GM12801 (cell line): ENCODE results near the gene YIF1B.

Experiments
- TF ChIP-seq, protein P1 (sequence below): IDR thresholded peaks from one replicate; pipeline ENCODE4 v1.5.1; 2011; ENCODE audit warnings: control low read depth; ENCODE audit not compliant: insufficient read length; ENCODE audit errors: extremely low read depth

YIF1B gene

DNA sequence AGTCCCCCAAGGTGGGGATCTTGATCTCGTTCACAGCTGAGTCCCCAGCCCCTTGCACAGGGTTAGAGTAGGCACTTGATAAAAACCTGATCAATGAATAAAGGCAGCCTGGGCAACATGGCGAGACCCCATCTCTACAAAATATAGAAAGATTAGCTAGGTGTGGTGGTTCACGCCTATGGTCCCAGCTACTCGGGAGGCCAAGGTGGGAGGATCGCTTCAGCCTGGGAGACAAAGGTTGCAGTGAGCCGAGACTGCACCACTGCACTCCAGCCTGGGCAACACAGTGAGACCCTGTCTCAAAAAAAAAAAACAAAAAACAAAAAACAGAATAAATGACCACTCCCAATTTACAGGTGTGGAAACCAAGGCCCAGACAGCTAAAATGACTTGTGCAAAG is 4.8 kb downstream of the YIF1B start:
- TF ChIP-seq, protein P1, sequence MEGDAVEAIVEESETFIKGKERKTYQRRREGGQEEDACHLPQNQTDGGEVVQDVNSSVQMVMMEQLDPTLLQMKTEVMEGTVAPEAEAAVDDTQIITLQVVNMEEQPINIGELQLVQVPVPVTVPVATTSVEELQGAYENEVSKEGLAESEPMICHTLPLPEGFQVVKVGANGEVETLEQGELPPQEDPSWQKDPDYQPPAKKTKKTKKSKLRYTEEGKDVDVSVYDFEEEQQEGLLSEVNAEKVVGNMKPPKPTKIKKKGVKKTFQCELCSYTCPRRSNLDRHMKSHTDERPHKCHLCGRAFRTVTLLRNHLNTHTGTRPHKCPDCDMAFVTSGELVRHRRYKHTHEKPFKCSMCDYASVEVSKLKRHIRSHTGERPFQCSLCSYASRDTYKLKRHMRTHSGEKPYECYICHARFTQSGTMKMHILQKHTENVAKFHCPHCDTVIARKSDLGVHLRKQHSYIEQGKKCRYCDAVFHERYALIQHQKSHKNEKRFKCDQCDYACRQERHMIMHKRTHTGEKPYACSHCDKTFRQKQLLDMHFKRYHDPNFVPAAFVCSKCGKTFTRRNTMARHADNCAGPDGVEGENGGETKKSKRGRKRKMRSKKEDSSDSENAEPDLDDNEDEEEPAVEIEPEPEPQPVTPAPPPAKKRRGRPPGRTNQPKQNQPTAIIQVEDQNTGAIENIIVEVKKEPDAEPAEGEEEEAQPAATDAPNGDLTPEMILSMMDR, result no peak

DNA sequence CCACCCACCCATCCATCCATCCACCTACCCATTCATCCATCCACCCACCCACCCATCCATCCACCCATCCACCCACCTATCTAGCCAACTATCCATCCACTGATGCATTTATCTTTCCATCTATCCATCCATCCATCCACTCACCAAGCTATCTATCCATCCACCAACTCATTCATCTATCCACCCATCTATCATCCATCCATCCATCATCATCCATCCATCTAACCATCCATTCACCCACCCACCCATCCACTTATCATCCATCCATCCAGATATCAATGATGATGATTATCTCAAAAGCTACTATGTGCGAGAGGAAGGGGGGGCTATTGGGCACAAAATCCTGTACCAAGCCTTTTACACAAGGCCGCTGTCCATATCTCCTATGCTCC is 5.5 kb downstream of the YIF1B start:
- TF ChIP-seq, protein P1, result no peak

DNA sequence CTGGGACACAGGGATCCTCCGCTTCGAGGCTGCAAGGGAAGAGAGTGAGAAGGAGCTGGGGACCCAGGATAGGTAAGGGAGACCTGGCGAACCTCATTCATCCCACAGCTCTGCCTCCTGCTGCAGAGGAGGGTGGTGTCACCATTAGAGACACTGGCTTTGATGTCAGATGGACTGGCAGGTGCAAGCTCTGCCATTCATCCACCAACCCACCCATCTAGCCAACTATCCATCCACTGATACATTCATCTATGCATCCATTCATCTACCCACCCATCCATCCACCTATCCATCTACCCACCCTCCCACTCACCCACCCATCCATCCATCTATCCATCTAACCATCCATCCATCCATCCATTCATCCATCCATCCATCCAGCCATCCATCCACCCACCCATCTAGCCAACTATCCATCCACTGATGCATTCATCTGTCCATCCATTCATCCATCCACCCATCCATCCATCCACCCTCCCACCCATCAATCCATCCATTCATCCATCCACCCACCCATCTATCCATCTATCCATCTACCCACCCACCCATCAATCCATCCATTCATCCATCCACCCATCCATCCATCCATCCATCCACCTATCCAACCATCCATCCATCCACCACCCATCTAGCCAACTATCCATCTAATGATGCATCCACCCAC is 6.0 kb downstream of the YIF1B start:
- TF ChIP-seq, protein P1, result no peak

DNA sequence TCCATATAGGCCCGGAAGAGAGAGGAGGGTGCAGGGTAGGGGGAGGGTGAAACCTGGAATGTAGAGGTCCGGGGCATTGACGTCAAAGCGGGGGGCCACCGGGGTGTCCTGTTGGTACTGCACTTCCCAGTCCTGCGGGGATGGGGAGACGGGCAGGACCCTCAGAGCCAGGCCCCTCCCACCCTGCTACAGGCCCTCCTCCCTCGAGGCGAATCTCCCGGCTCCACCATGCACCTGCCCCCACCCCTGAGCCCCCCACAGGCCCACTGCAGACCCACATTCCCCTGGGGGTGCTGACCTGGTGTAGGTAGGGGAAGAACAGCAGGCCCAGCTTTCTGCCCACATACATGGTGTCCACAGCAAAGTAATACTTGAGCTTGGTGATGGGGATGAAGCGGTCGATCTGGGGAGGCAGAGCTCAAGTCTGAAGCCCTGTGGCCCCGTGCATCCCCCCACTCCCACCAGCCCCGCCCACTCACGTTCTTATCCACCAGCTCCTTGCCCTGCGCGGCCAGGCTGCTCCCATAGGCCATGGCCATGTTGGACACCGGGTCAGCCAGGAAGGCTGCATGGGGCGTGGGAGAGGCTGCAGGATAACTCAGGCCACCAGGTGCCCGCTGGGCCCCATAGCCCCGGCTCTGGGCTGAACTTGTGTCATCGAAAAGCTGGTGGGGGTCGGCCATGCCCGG is 6.7 kb downstream of the YIF1B start:
- TF ChIP-seq, protein P1, result no peak

DNA sequence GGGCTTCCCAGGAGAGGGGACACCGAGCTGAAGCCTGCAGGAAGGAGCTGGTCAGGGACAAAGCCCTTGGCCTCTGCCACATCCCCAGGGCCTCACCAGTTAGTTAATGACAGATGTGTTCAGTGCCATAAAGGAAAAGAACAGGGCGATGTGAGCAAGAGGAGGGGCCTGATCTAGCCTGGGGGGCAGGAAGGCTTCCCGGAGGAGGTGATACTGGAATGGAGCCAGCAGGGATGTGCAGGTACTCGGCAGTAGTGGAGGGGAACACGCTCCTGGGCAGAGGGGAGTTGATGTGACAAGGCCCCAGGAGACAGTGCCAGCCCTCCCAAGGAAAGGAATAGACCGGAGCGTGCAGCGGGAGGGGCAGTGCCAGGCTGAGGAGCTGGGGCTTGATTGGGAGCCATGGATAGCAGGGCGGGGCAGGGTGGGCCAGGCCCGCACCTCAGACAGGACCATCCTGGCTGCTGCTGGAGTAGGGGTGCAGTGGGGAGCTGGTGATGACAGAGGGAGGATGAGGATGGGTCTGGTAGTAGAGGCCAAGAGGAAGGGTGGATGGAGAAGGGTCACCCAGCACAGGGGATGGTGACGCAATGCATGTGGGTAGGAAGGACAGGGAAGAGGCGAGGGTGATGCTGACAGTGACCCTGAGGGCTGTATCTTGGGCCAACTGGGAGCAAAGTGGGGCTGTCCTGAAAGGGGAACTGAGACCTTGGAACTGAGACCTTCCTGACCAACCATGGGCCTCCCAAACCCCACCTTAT is 7.6 kb downstream of the YIF1B start:
- TF ChIP-seq, protein P1, result no peak

DNA sequence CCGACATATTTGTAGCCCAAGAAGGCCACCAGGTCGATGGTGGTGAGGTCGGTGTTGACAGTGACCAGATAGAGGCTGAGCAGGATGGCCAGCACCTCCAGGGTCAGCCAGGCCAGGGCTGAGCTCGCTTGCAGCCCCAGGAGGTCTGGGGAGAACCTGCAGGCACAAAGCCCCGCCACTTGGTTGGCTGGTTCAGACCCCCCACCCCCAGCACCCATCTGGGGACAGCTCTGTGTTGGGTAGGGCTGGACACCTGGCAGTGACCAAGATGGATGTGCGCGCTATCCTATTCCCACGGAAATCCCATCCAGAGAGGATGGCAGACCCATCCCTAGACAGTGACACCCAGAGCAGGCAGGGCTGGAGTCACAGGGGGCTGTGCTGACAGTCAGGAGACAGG is 8.2 kb downstream of the YIF1B start:
- TF ChIP-seq, protein P1, result no peak

DNA sequence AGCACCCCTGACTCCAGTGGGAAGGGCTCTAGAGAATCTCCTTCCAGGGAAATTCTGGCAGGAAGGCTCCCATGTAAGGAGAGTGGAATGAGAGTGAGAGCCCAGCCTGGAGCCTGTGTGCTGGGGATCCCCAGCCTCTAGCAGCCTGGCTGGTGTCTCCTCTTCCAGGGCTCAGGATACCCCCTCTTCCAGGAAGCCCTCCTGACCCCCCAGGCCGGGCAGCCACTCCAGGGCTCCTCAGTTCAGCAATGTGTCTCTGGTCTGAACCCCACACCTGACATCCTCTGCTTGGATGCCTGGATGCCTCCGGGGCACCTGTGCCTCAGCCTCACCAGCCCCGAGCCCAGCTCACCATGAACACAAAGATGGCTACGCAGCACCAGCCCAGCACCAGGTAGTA is 8.7 kb downstream of the YIF1B start:
- TF ChIP-seq, protein P1, result no peak
